Stimulated activated naive CD4-positive, alpha-beta T cell treated with Interleukin-2 at 50 U/mL for 16 hours (primary cell): ENCODE results near the gene XPO5.
"Not testable (repeated sequence)": the region's sequence is repeated elsewhere in the genome, so short reads cannot be mapped to it uniquely, and the experiment has no call there.

Source experiments
- DNase-seq: peaks from one replicate; lab custom pipeline; 2025; lab: John Stamatoyannopoulos, UW

XPO5 gene

GRCh38 chr6:43584892-43585570, 9.2 kb upstream of the XPO5 start:
- no peak for DNase-seq

- no peak for DNase-seq
Observed at GRCh38 chr6:43582911-43583310, 7.1 kb upstream of the XPO5 start.

GRCh38 chr6:43579171-43579570, 3.3 kb upstream of the XPO5 start:
- no peak for DNase-seq

- no peak for DNase-seq
Observed at GRCh38 chr6:43578748-43579147, 2.9 kb upstream of the XPO5 start.

GRCh38 chr6:43575105-43575771, 600 bp downstream of the XPO5 start:
- no peak for DNase-seq

- DNase-seq, result no peak
Observed at GRCh38 chr6:43572015-43572414, 3.8 kb downstream of the XPO5 start.

GRCh38 chr6:43570876-43571441, 4.9 kb downstream of the XPO5 start:
- no peak for DNase-seq

- no peak for DNase-seq
Observed at GRCh38 chr6:43559328-43559727, 16.5 kb downstream of the XPO5 start.

- DNase-seq, result not testable (repeated sequence)
Observed at GRCh38 chr6:43557620-43558019, 18.2 kb downstream of the XPO5 start.

GRCh38 chr6:43547222-43547621, 28.6 kb downstream of the XPO5 start:
- no peak for DNase-seq

- no peak for DNase-seq
Observed at GRCh38 chr6:43544461-43544860, 31.4 kb downstream of the XPO5 start.

GRCh38 chr6:43541774-43542471, 33.9 kb downstream of the XPO5 start:
- no peak for DNase-seq

- DNase-seq, result no peak
Observed at GRCh38 chr6:43540507-43540906, 35.3 kb downstream of the XPO5 start.

- DNase-seq, result not testable (repeated sequence)
Observed at GRCh38 chr6:43539409-43539808, 36.4 kb downstream of the XPO5 start.

GRCh38 chr6:43538986-43539385, 36.9 kb downstream of the XPO5 start:
- not testable (repeated sequence) for DNase-seq

- no peak for DNase-seq
Observed at GRCh38 chr6:43532201-43532600, 43.6 kb downstream of the XPO5 start.

- DNase-seq, result no peak
Observed at GRCh38 chr6:43524483-43524961, 51.3 kb downstream of the XPO5 start.

GRCh38 chr6:43523284-43523683, 52.6 kb downstream of the XPO5 start:
- DNase-seq, result no peak

GRCh38 chr6:43522547-43523261, 53.1 kb downstream of the XPO5 start:
- no peak for DNase-seq

- no peak for DNase-seq
Observed at GRCh38 chr6:43521836-43522235, 54.0 kb downstream of the XPO5 start.

GRCh38 chr6:43520097-43520496, 55.7 kb downstream of the XPO5 start:
- no peak for DNase-seq
